GM19239 (cell line): ENCODE data around the gene KCNJ15.
A peak's percentile ranks its signal among the peaks of the same experiment; 100 is the strongest.
"Not testable (repeated sequence)": the region's sequence is repeated elsewhere in the genome, so short reads cannot be mapped to it uniquely, and the experiment has no call there.

Experiments used
- DNase-seq: peaks from one replicate; pipeline ENCODE4 v3.0.0; 2011; ENCODE audit warnings: low spot score; ENCODE audit not compliant: insufficient read length
- FAIRE-seq: peaks from 2 replicates; lab custom pipeline; 2011; peaks lifted over from hg19 to GRCh38; lab: Jason Lieb, UNC

The KCNJ15 gene

DNA sequence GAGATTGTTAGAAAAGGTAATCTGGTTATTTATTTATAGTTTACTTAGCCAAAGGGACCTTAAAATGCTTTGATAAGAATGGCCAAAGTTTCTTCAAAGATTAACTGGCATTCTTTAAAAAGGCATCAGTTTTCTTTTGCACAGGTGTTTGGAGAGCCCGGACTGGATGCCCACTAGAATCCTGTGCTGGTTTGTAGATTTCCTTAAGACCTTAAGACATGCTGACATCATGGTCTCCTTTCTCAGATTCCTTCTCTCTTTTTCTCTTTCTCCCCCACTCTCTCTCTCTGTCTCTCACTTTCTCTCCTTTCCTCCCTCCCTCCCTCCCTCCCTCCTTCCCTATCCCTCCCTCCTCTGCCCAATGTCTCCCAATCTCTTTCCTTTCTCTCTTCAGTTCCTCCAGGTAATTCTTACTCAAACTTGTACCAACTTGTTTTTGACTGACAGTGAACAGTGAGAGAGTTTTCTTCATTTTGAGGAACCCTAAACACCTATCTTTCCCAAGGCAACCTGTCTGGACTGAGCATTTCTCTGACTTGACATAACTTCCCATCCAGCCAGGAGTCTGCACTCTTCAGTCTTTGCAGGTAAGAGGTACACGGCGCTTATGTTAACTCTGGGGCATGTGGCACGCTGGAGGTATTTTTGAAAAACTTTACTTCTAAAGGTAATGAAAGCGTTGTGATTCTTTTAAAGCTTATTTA is at the start of gene KCNJ15:
Gene KCNJ15 (plus strand): TSS at position 393 of the 704 bp plus-strand sequence. CDS start 42,271 bp downstream, outside the sequence.
- DNase-seq (no peak), FAIRE-seq (no peak)

DNA sequence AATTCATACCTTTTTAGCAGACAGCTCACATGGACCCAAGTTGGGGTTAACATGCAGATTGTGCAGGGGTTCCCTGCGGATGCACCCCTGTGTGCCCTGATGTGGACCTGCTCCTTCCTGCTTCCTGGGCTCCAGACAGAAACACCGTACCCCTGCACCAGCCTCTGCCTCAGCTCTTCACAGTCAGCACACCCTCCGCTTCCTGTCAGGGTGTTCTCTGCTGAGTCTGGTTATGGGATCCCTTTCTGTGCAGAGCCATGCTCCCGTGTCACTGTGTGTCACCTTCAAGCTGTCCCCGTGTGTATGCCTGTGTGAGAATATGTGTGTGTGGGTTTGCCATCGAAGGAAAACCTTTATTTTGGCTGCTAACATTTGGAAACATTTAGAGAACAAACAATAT is 48.7 kb upstream of the KCNJ15 start:
- no peak for DNase-seq
- no peak for FAIRE-seq

DNA sequence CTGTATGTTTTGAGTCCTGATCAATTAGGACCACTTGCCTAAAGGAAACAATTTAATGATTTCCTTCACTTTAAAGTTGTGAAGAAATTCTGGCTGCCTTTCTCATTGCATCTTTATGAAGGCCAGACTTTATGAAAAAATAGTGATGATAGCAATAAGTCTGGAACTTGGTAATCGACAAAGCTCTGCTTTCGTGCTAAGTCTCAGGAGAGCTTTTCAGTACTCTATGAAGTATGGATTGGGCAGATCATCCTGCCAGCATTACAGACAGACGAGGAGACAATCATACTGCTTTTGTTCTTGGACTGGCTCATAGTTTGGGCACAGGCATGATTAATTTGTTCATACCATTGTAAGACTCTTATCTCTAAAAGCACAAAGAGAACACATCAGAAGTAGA is 45.5 kb upstream of the KCNJ15 start:
- no peak for FAIRE-seq
- no peak for DNase-seq

DNA sequence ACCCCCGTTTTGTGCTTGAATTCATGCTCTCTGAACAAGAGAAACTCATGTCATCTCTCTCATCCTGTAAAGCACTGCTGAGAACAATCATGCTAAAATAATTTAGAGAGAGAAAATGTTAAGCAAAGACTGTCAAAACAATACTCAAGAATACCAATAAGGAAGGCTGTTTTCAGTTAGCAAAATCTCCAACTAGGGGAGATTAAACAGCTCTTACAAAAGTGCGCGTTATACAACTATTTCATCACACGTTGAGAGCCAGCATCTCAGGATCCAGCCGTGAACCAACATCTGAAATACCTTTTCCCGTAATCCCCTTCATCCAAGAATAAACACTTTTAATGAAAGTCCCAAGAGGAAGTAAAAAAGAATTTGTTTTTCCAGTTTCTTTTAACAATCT is 44.1 kb upstream of the KCNJ15 start:
- DNase-seq (no peak), FAIRE-seq (no peak)

DNA sequence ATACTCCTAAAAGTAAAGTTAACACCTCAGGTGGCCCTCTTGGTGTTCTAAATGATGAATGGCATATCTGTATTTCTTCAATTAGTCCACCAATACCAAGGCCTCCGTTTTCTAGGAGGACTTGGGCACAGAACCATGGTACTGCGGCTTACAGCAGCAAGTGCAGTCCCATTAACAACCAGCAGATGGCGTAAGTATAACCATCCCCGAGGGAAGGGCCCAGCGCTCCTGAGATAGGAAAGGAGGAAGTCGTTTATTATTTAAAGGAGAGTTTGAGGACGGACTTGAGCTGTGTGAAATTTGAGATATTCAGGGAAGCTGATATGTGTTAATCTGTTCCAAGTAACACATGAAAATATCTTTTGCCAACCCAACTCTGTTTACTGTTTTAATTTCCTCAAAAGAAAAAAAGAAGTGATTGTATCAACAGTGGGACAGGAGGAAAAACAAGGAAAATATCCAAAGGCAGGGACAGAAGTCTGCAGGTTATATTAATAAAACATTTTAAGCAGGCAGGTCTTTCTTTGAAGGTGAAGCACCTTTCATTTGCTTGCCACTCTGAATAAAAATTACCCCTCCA is 37.7 kb upstream of the KCNJ15 start:
- DNase-seq = peak; percentile 26
- peak; percentile 92 for FAIRE-seq

DNA sequence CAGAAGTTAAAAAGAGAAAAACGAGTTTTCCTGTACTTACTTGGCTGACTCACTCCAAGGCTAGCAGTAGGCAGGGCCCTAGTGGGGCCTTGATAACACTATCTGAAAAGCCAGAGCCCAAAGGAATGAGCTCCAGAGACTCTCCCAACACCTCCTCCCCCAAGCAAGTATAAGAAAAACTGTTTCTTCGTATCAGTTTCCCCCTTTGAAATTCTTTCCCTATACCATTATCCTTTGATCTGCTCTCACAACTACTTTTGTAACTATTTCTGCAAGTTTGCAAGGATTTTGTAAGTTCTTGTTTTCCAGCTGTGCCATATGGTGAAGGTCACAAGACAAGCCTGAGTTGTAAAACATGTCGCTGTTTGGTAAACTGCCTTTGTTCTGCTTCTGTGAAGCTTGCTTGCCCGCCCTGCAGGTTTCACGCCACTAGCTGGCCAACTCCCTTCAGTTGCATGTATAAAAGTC is 36.5 kb upstream of the KCNJ15 start:
- DNase-seq = no peak
- FAIRE-seq = no peak

DNA sequence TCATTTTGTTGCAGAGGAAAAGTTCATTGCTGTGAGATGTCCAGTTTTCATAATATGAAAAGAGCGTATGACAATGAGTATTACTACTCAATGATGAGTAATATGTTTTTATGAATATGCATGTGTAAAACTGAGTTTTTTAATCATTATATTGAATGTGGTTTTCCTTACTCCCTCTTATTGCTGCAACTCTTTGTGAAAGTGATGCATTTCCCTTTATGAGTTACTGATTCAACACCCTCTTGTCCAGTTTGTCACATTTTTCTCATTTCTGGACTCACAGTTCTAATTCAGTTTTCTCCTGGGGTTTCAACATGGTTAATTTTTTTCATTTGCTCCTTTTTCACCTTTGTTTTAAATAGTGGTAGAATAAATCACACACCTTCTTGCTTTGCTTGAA is 35.2 kb upstream of the KCNJ15 start:
- peak; percentile 14 for DNase-seq
- FAIRE-seq = peak; percentile 14

DNA sequence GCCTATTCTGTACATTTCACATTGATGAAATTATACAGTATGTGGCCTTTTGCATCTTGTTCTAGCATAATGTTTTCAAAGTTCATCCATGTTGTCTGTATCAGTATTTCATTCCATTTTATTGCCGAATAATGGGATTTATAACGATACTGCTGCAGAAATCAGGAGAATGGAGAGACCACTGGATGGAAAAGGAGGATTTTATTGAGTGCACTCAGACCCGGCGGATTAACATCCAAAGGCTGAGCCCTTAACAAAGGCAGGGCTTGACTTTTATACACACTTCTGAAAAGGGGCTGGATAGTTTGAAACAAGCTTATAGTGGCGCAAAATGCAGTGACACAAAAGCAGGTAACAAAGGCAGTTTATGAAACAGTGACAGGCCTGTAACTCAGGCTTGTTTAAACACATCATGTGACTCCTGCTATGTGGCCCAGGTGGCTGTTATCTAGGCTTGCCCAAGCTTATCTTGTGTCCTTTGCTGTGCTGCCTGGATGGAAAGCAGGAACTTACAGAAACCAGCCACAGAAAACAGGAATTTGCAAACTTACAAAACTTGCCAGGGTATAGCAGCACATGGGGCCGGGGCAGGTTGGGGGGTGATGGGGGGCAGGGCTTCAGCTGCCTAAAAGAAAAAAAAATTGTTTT is 32.8 kb upstream of the KCNJ15 start:
- DNase-seq = no peak

DNA sequence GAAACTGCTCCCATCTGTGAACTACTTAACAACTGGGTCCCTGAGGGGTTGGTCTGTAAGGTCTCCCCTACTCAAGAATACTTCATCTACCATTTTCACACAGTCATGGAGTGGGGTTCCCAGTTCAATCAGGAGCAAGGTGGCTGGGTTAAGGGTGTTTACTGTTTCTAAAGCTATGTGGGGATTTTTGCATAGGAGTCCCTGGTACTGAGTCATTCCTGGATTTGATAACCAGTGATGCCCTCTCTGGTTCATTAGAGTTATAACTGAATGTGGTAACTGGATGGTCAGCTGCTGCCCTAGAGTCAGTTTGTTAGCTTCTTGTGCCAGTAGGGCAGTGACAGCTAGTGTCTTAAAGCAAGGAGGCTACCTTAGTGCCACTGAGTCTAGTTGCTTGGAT is 29.4 kb upstream of the KCNJ15 start:
- FAIRE-seq (no peak), DNase-seq (no peak)

More for the DNA sequence above, 32.8 kb upstream of the KCNJ15 start:
- no peak for FAIRE-seq

DNA sequence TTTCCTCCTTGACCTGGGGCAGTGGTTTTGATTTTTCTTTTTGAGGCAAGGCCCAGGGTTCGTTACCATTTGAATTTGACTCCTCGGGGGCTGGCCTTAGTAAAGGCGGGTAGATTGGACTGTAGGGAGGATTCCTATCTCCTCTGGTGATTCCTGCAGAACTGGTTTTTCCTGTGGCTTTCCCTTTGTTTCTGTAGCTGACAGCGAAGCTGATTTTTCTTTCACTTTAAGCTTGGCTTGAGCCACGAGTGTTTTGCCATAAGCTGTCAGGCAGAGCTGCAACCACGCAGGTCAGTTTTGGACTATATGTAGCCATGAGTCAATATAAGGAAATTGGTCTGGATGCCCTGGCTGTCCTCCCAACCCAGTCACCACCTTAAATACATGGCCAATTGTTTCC is 28.7 kb upstream of the KCNJ15 start:
- FAIRE-seq (no peak), DNase-seq (no peak)

DNA sequence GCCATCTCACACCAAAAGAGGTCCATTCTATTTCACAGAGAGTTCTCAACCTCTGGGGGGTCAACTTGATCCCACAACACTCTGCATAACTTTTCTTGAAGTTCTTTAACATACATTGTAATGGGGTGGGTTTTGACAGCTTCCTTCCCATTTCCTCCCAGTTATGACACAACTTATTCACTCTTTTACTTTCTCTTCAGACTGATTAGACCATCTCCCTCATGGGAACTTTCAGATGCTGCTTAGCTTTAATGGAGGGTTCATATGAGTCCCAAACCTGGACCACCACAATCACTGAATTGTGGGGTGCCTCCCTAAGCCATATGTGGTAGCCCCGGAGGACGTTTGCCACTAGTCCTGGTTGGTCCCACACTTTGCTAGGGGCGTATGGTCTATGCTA is 28.3 kb upstream of the KCNJ15 start:
- no peak for DNase-seq
- FAIRE-seq = no peak

DNA sequence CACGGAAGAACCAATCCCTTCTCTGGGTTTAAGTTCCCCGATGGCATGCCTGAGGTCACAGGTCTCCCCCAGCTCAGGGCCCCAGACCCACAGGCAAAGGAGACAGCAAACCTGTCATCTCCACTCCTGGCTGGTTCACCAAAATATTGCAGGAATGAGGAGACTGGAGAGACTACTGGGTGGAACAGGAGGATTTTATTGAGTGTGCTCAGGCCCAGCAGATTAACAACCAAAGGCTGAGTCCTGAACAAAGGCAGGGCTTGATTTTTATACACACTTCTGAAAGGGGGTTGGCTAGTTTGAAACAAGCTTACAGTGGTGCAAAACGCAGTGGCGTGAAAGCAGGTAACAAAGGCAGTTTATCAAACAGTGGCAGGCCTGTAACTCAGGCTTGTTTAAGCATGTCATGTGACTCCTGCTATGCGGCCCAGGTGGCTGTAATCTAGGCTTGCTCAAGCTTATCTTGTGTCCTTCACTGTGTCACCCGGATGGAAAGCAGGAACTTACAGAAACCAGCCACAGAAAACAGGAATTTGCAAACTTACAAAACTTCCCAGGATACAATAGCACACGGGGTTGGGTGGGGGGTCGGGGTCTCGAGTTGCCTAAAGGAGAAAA is 27.4 kb upstream of the KCNJ15 start:
- no peak for FAIRE-seq
- DNase-seq = no peak

DNA sequence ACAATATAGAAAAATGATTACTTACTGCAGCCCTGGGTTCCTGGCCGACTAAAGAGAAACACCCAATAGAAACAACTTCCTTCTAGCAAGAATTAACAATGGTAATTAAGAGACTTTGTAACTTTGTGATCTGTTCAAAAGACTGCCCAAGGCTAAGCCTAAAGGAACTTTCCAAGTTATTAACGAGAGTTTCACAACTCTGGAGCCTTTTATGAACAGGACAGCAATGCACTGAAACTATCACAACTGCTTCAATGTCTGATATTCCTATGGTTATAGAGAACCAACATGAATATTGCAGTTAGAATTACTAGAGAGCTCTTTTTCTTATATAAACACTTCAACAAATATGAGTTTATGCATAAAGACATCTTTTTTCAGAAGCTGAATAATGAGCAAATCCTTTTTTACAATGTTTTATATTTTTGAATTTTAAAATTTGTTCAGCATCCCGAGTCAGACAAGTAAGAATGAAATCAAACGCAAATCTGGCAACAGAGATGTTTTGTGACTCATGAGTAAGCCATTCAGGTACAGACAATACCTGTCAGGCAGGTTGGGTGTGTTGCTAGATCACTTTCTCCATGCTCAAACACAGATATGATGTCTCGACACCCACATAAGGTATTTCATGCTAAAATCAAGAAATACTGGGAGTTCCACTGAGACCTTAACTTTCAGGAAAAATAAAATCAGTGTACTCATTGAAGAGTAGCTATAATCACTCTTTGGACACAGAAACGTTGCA is 22.2 kb upstream of the KCNJ15 start:
- FAIRE-seq (no peak), DNase-seq (no peak)

DNA sequence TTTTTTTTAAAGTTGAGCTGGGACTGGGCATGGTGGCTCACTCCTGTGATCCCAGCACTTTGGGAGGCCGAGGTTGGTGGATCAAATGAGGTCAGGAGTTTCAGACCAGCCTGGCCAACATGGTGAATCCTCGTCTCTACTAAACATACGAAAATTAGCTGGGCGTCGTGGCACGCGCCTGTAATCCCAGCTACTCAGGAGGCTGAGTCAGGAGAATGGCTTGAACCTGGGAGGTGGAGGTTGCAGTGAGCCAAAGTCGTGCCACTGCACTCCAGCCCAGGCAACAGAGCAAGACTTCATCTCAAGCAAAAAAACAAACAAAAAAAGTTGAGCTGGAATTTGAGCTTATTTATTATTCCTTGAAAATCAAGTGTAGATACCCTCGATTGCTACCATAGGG is 21.5 kb upstream of the KCNJ15 start:
- FAIRE-seq, DNase-seq: not testable (repeated sequence)

DNA sequence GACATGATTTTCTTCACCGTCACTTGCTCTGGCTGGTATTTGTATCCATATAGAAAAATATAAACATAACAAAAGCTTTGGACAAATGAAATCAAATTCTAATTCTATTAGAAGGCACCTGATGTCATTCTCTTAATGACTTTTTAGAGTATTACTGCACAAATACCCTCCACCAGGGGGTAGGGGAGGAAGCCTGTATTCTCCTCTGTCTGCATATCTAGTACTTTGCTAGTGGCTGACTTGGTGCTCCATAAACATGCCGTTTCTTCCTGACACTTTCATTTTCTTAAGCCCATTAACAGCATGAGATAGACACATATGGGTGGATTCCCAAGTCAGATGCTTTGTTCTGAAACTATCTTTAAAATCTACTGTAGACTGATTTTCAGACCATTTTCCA is 20.6 kb upstream of the KCNJ15 start:
- DNase-seq = no peak
- no peak for FAIRE-seq

DNA sequence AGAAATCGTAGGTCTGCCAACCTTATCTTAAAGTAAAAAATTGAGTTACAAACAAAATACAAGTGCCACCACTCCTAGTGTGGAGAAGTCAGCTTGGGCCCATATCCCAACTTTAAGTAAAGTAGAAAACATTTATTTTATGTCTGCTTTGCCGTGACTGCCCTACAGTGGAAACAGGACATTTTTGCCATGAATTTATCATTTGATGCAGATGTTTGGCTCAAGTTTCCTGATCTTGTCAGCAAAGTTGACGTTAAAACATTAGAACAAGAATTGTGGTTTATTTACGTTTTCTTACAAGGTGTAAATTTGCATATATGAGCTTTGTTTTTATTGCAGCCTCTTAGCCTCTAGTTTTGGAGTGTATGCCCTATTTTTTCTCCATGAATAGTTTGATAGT is 17.1 kb upstream of the KCNJ15 start:
- DNase-seq (no peak), FAIRE-seq (no peak)

DNA sequence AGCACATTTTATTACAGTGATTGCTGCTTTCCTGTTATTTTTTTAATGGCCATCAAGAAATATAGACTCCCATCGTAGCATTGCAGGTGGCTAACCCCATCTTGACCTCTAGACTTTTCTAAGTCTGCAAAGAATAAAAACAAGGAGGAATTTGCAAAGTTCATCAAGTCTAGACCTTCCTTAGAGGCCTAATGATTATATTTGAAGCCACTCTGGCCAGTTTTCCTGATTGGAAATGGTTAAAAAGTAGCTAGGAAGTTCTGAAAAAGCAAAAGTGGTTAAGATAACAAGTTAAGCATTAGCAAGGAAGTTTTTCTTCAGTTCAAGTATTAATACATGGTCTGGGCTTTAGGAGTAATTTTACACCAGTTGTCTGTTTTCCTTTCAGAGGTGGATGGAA is 16.7 kb upstream of the KCNJ15 start:
- peak; percentile 42 for FAIRE-seq
- DNase-seq = no peak

DNA sequence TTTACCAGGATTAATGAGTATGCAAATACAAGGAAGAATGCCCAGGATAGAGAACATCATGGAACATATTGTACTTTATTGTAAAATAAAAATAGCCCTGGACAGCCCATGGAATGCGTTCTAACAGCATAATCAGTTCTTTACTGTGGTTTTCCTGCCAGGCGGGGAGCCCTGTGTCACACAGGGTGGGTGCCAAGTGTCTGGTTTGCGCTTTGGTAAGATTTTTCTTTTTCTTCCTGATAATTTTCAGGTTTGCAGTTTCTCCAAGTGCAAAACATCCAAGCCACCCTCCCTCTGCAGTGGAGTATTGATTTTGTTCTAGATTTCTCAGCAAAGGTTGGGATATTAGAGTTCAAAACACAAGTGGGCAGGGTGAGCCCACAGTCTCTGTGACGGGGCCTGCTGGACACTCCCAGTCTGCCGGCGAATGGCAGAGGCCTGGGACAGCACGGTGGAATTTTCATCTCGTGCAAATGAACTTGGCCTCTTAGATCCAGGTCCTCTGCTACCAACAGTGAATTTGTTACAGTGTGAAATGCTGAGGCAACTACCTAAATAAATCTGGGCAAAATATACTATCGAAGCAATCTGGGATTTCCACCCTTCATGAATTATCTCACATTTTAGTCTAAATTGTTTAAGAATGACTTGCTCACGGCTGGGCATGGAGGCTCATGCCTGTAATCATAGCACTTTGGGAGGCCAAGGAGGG is 15.6 kb upstream of the KCNJ15 start:
- DNase-seq = no peak
- no peak for FAIRE-seq

DNA sequence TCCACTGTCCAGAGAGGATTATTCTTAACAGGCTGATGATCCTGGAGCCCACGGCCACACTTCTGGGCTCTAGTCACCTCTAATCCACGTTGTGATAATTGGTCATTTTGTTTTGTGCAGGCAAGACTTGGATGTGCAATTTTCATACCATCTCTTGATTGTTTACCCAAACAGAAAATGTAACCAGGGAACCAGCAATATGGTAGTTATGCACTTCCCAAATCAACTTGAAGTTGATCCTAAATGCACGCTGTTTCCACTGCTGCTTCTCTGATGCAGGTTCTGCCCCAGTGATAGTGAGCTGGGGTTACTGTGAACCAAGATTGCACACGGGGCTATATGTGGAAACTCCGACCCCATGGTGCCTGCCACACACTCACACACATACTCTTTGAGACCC is 14.7 kb upstream of the KCNJ15 start:
- DNase-seq (no peak), FAIRE-seq (peak; percentile 4)
